CMK (cell line): ENCODE results near the gene OTUB1.
A peak's percentile ranks its signal among the peaks of the same experiment; 100 is the strongest.
"Not testable (repeated sequence)": the region's sequence is repeated elsewhere in the genome, so short reads cannot be mapped to it uniquely, and the experiment has no call there.

Experiments used
- DNase-seq: peaks from one replicate; pipeline ENCODE4 v3.0.0-alpha.2; 2010; ENCODE audit warnings: low read depth

Gene OTUB1, protein sequence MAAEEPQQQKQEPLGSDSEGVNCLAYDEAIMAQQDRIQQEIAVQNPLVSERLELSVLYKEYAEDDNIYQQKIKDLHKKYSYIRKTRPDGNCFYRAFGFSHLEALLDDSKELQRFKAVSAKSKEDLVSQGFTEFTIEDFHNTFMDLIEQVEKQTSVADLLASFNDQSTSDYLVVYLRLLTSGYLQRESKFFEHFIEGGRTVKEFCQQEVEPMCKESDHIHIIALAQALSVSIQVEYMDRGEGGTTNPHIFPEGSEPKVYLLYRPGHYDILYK

GRCh38 chr11:63986156-63986931, at the start of gene OTUB1:
TSS of gene OTUB1 (plus strand) at chr11:63986438. CDS start at chr11:63986457, 19 bp downstream.
- peak; percentile 81 for DNase-seq

DNA sequence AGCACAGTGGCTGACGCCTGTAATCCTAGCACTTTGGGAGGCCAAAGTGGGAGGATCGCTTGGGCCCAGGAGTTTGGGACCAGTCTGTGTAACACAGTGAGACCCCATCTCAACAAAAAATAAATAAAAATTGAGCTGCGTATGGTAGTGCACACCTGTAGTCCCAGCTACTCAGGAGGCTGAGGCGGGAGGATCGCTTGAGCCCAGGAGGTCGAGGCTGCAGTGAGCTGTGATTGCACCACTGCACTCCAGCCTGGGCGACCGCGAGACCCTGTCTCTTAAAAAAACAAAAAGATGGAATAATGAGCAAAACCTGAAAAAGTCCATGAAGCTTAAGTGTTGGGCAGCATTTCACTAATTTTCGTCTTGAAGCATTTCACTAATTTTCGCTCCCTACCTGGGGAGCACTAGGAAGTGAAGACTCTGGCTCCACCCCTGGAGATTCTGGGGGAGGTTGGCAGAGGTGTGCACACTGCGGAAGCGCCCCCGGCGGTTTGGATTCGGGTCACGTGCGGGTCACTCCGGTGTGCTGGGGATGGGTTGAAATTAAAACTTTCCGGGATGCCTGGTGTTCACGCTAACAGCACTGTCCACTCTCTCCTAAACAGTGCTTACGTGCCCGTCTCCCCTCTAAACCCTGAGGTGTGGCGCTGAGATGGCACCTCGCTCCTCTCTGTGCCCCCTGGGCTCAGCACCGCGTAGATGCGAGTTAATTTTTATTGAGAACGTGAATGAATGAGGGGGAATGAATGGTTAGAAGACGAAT, 48.3 kb upstream of the OTUB1 start:
- no peak for DNase-seq

GRCh38 chr11:63938479-63939396, 47.5 kb upstream of the OTUB1 start, which contains the start of gene NAA40:
TSS of gene NAA40 (plus strand) at chr11:63939002. CDS start at chr11:63939097, 95 bp downstream.
- peak; percentile 85 for DNase-seq

- no peak for DNase-seq
Observed at GRCh38 chr11:63939397-63939891, 46.8 kb upstream of the OTUB1 start.

GRCh38 chr11:63940786-63941185, 45.5 kb upstream of the OTUB1 start:
- DNase-seq: no peak

- no peak for DNase-seq
Observed at GRCh38 chr11:63941901-63942300, 44.3 kb upstream of the OTUB1 start.

DNA sequence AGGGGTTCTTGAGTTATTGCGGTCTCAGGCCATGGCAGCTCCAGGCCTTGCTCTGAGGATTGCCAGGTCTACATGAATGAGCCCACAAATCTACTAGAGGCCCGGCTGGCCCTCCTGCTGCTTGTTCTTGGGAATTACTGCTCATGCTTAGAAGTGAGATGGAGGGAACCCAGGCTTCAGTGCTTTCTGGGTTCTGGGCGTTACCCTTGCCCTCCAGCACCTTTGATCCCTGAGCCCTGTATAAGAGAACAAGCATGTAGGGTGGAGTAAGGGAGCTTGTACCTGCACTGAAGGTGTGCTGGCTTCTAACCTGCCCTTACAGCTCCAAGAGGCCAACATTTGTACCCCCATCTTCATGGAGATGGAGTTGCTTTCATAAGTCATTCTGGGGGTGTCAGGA, 43.4 kb upstream of the OTUB1 start:
- DNase-seq: no peak

- no peak for DNase-seq
Observed at GRCh38 chr11:63944987-63945386, 41.3 kb upstream of the OTUB1 start.

DNA sequence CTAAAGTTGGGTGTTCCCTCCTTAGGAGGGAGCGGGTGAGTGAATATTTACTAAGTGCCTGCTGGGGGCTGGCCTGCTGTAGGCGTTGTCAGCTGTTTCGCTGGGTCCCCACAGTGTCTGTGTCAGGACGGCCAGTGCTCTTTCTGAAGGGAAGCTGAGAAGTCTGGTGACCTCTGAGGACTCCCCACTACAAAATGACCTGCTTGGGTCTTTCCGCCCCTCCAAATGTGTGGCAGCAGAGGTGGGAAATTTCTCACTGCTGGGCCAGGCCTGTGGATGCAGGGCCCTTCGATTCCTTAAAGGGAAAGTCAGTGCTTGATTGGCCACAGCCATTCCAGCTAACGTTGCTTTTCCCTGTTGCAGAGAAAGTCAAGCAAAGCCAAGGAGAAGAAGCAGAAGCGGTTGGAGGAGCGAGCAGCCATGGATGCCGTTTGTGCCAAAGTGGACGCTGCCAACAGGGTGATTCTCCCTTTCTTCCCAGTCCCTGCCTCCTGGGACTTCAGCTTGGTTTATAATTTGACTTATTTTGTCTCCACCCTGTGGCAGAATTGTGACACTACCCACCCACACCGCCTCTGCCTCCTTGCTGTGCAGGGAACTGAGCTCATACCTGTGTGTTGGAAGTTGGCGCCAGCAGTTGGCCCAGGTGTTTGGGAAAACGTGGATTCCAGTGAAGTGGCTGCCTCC, 40.6 kb upstream of the OTUB1 start:
- DNase-seq: no peak

DNA sequence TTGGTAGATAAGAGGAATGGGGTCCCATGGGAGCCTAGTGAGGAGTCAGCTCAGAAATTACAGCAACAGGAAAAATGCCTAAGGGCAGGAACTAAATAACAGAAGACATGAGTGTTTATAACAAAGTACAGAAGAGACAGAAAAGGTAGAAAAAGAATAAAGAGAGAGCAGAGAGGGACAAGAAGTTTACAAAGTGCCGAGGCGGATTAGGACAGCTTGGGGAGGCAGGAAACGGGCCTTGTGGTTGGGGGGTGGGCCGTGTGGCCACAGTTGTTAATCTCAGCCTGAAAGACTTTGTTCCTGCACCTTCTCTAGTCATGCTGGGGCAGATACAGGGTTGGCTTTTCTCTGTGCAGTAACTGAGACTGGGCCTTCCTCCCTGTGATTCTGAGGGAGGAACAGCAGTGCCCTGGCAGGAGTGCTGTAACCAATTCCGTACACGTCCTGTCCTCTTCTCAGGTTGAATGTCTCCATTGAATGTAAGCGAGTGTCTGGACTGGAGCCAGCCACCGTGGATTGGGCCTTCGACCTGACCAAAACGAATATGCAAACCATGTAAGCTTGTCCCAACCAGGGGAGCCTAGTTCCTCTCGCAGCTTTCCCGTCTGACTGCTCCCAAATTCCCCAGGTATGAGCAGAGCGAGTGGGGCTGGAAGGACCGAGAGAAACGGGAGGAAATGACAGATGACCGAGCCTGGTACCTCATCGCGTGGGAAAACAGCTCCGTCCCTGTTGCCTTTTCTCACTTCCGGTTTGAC, 34.3 kb upstream of the OTUB1 start:
- DNase-seq: peak; percentile 40

GRCh38 chr11:63952570-63952969, 33.7 kb upstream of the OTUB1 start:
- DNase-seq: no peak

GRCh38 chr11:63958008-63958407, 28.2 kb upstream of the OTUB1 start:
- no peak for DNase-seq

GRCh38 chr11:63961608-63962412, 24.4 kb upstream of the OTUB1 start:
- DNase-seq: no peak

- DNase-seq: not testable (repeated sequence)
Observed at GRCh38 chr11:63963895-63964294, 22.3 kb upstream of the OTUB1 start.

- no peak for DNase-seq
Observed at GRCh38 chr11:63966444-63966843, 19.8 kb upstream of the OTUB1 start.

GRCh38 chr11:63969461-63969860, 16.8 kb upstream of the OTUB1 start:
- no peak for DNase-seq

DNA sequence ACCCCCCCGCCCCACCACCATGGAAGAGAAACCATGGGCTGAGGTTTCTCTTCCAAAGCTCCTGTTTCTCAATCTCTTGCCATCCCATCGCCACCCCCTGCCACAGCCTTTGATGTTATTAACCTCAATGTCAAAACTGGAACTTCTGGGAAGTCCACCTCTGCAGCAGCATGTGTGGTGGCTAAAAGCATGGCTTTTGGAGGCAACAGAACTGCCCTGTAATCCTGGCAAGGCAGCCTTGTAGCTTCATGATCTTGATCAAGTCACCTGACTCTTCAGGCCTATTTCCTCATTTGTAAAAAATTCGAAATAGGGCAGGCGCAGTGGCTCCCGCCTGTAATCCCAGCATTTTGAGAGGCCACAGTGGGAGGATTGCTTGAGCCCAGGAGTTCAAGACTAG, 15.3 kb upstream of the OTUB1 start:
- no peak for DNase-seq

- DNase-seq: not testable (repeated sequence)
Observed at GRCh38 chr11:63973912-63974258, 12.4 kb upstream of the OTUB1 start.
